Measurements from ENCODE around the gene IFNL3.

DNA sequence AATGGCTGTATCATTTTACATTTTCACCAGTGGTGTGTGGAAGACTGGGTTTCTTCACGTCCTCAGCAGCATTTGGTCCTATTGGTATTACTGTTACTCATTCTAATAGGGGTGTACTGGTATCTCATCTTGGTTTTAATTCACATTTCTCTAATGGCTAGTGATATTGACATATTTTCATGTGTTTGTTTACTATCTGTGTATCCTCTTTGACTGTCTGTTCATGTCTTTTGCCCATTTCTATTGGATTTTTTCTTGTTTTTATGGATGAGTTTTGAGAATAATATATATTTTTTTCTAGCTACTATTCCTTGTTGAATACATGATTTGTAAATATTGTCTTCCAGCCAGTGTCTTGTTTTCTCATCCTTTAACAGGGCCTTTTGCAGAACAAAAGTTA, 37.2 kb upstream of the IFNL3 start:
- no peak for TF ChIP-seq MXI1 (IDR thresholded peaks at IDR 0.05; ENCODE audit: low read depth, low read length)
- TF ChIP-seq, protein P1, sequence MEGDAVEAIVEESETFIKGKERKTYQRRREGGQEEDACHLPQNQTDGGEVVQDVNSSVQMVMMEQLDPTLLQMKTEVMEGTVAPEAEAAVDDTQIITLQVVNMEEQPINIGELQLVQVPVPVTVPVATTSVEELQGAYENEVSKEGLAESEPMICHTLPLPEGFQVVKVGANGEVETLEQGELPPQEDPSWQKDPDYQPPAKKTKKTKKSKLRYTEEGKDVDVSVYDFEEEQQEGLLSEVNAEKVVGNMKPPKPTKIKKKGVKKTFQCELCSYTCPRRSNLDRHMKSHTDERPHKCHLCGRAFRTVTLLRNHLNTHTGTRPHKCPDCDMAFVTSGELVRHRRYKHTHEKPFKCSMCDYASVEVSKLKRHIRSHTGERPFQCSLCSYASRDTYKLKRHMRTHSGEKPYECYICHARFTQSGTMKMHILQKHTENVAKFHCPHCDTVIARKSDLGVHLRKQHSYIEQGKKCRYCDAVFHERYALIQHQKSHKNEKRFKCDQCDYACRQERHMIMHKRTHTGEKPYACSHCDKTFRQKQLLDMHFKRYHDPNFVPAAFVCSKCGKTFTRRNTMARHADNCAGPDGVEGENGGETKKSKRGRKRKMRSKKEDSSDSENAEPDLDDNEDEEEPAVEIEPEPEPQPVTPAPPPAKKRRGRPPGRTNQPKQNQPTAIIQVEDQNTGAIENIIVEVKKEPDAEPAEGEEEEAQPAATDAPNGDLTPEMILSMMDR (IDR thresholded peaks at IDR 0.05 in 2 of 3, conservative IDR thresholded peaks at IDR 0.05 in 1 of 3; ENCODE audit: insufficient read depth in 2 of 3, low read depth in 1 of 3, low read length in 3 of 3): no peak
- TF ChIP-seq MAFK (IDR thresholded peaks at IDR 0.05; ENCODE audit: low read length): no peak
- no peak for TF ChIP-seq POLR2AphosphoS2 (IDR thresholded peaks at IDR 0.05; ENCODE audit: low read length)
- TF ChIP-seq SIN3B (IDR thresholded peaks at IDR 0.05; ENCODE audit: low read depth): no peak
- TF ChIP-seq, protein P2, sequence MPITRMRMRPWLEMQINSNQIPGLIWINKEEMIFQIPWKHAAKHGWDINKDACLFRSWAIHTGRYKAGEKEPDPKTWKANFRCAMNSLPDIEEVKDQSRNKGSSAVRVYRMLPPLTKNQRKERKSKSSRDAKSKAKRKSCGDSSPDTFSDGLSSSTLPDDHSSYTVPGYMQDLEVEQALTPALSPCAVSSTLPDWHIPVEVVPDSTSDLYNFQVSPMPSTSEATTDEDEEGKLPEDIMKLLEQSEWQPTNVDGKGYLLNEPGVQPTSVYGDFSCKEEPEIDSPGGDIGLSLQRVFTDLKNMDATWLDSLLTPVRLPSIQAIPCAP (CRISPR knock-in tag; IDR thresholded peaks at IDR 0.05; ENCODE audit: borderline replicate concordance): no peak
- no peak for TF ChIP-seq NR2C1 (IDR thresholded peaks at IDR 0.05)
- TF ChIP-seq NR2C1 (tag; IDR thresholded peaks at IDR 0.05): no peak
- no peak for TF ChIP-seq BHLHE40 (IDR thresholded peaks at IDR 0.05; ENCODE audit: low read length)
- no peak for TF ChIP-seq CEBPB (tag; IDR thresholded peaks at IDR 0.05)
- no peak for TF ChIP-seq PTBP1 (IDR thresholded peaks at IDR 0.05; ENCODE audit: low read depth, low read length)
